PC-9 (cell line): ENCODE results near the gene PDSS1. TPM values are rescaled to one million over a fixed set of nuclear protein-coding genes. Genes with fewer than 3 reads are reported as not detected.

Experiments used
- BruUV-seq: library from RNA; stranded (reverse); fragments of 400-500 nt; replicated peaks from 2 replicates; lab custom pipeline; 2021; lab: Mats Ljungman, UMichigan
- CTCF ChIA-PET: fragments of 300-600 bp; sonication (Branson Sonifier 250); formaldehyde crosslinking; loops from one replicate; lab custom pipeline; 2022; ENCODE audit warnings: antibody characterized with exemption; lab: Charles Lee
- POLR2A ChIA-PET: fragments of 300-600 bp; sonication (Branson Sonifier 250); formaldehyde crosslinking; loops from one replicate; lab custom pipeline; 2022; ENCODE audit warnings: antibody characterized with exemption; ENCODE audit not compliant: unreplicated experiment; lab: Charles Lee
- DNase-seq, 2 experiments: peaks; one replicate each; pipeline versions ENCODE4 v3.0.0 to v3.0.0-alpha.2; 2015 to 2022; ENCODE audit warnings: mixed read lengths in 1 of 2
- H2AFZ ChIP-seq: fragments of 200-600 bp; sonication (generic); 2 replicates; pipeline ENCODE4 v1.8.1; 2017; ENCODE audit warnings: antibody characterized with exemption
- H3F3A ChIP-seq: fragments of 200-600 bp; sonication (generic); 2 replicates; pipeline ENCODE4 v1.8.1; 2017; ENCODE audit warnings: antibody characterized with exemption, mild to moderate bottlenecking, low read depth; ENCODE audit not compliant: insufficient read depth
- H3K27ac ChIP-seq: fragments of 200-600 bp; sonication (generic); 2 replicates; pipeline ENCODE4 v1.6.1; 2016; ENCODE audit warnings: mixed run types
- H3K27me3 ChIP-seq: fragments of 200-600 bp; sonication (generic); 2 replicates; pipeline ENCODE4 v1.6.1; 2016; ENCODE audit warnings: low read depth, mixed run types; ENCODE audit not compliant: insufficient read depth
- H3K36me3 ChIP-seq: fragments of 200-600 bp; sonication (generic); 2 replicates; pipeline ENCODE4 v1.6.1; 2016; ENCODE audit warnings: low read depth, mixed run types
- H3K4me1 ChIP-seq: fragments of 200-600 bp; sonication (generic); replicated peaks from 2 replicates; pipeline ENCODE4 v1.6.1; 2016; ENCODE audit warnings: mixed run types; ENCODE audit not compliant: insufficient read depth
- H3K4me2 ChIP-seq: fragments of 200-600 bp; sonication (generic); 2 replicates; pipeline ENCODE4 v1.6.1; 2017; ENCODE audit warnings: mixed run types
- H3K4me3 ChIP-seq: fragments of 200-600 bp; sonication (generic); 2 replicates; pipeline ENCODE4 v1.6.1; 2016; ENCODE audit warnings: mixed run types
- H3K79me2 ChIP-seq: fragments of 200-600 bp; sonication (generic); 2 replicates; pipeline ENCODE4 v1.6.1; 2017; ENCODE audit warnings: low read depth, mixed run types
- H3K9me2 ChIP-seq: fragments of 200-600 bp; sonication (generic); 2 replicates; pipeline ENCODE4 v1.8.1; 2017; ENCODE audit warnings: mild to moderate bottlenecking; ENCODE audit not compliant: insufficient read depth
- H3K9me3 ChIP-seq: fragments of 200-600 bp; sonication (generic); 2 replicates; pipeline ENCODE4 v1.8.1; 2016; ENCODE audit warnings: low read depth; ENCODE audit not compliant: insufficient read depth
- H4K20me1 ChIP-seq: fragments of 200-600 bp; sonication (generic); 2 replicates; pipeline ENCODE4 v1.8.1; 2017; ENCODE audit not compliant: insufficient read depth
- EZH2 ChIP-seq: fragments of 200-600 bp; sonication (generic); IDR thresholded peaks from 2 replicates; pipeline ENCODE4 v1.8.0; 2017; ENCODE audit warnings: antibody characterized with exemption, low read depth
- intact Hi-C: fragments of 100-400 bp; cut with micrococcal nuclease; formaldehyde crosslinking; loops from one replicate; pipeline ENCODE4 v1.10.0; 2022; ENCODE audit not compliant: unreplicated experiment
- total RNA-seq: library from RNA; stranded (reverse); gene quantifications from 2 replicates; pipeline ENCODE4 v1.2.3, GENCODE V29; 2021
- TF ChIP-seq, protein P1 (sequence below): fragments of 200-600 bp; sonication (generic); conservative IDR thresholded peaks from 2 replicates; pipeline ENCODE4 v1.6.1; 2017; ENCODE audit warnings: mixed run types, antibody characterized with exemption, mild to moderate bottlenecking, moderate library complexity

The PDSS1 gene
- total RNA-seq, 1 experiment from 2014 or later, result 5.6 TPM

- Histone ChIP-seq H3K4me2 (no peak overlapping the region), H3K4me1 (peaks cover 8% of the 10 kb centered on the region; the same call in 1 of the 2 replicates), H3K36me3 (no peaks in the 10 kb centered on the region), H3K79me2 (peaks cover 20% of the 10 kb centered on the region), H3K27ac (no peak overlapping the region), H3K9me3 (no peaks in the 10 kb centered on the region), H2AFZ (no peak overlapping the region), H4K20me1 (no peaks in the 10 kb centered on the region), H3K27me3 (no peaks in the 10 kb centered on the region), H3K9me2 (no peaks in the 10 kb centered on the region), H3F3A (no peaks in the 10 kb centered on the region), H3K4me3 (no peak overlapping the region)
- no peak for DNase-seq
- ChIA-PET POLR2A (no interaction called here), CTCF (no interaction called here)
- TF ChIP-seq, protein P1, sequence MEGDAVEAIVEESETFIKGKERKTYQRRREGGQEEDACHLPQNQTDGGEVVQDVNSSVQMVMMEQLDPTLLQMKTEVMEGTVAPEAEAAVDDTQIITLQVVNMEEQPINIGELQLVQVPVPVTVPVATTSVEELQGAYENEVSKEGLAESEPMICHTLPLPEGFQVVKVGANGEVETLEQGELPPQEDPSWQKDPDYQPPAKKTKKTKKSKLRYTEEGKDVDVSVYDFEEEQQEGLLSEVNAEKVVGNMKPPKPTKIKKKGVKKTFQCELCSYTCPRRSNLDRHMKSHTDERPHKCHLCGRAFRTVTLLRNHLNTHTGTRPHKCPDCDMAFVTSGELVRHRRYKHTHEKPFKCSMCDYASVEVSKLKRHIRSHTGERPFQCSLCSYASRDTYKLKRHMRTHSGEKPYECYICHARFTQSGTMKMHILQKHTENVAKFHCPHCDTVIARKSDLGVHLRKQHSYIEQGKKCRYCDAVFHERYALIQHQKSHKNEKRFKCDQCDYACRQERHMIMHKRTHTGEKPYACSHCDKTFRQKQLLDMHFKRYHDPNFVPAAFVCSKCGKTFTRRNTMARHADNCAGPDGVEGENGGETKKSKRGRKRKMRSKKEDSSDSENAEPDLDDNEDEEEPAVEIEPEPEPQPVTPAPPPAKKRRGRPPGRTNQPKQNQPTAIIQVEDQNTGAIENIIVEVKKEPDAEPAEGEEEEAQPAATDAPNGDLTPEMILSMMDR, result no peak
- no peak for TF ChIP-seq EZH2
- BruUV-seq, result no TSS peak
- intact Hi-C loops, result no loop called here
Observed at GRCh38 chr10:26699631-26700030, 2.1 kb downstream of the PDSS1 start.

GRCh38 chr10:26700884-26701630 is 3.6 kb downstream of the PDSS1 start:
- Histone ChIP-seq H3K9me3 (no peaks in the 10 kb centered on the region), H3K4me3 (no peak overlapping the region), H3F3A (no peaks in the 10 kb centered on the region), H3K4me1 (peaks cover 8% of the 10 kb centered on the region; the same call in 1 of the 2 replicates), H3K36me3 (no peaks in the 10 kb centered on the region), H3K27me3 (no peaks in the 10 kb centered on the region), H3K27ac (no peak overlapping the region), H3K79me2 (peaks cover 20% of the 10 kb centered on the region), H2AFZ (no peak overlapping the region), H3K9me2 (no peaks in the 10 kb centered on the region), H4K20me1 (no peaks in the 10 kb centered on the region), H3K4me2 (no peak overlapping the region)
- no TSS peak for BruUV-seq
- ChIA-PET POLR2A (no interaction called here), CTCF (no interaction called here)
- DNase-seq, result no peak
- TF ChIP-seq EZH2, result no peak
- TF ChIP-seq, protein P1, result no peak
- intact Hi-C loops, result no loop called here

- no peak overlapping the region for H3K4me2 ChIP-seq
- H3K4me3 ChIP-seq, result no peak overlapping the region
- H3K79me2 ChIP-seq, result peaks cover 18% of the 10 kb centered on the region
- H3K4me1 ChIP-seq, result peaks cover 4% of the 10 kb centered on the region; the same call in 1 of the 2 replicates
- H2AFZ ChIP-seq, result no peak overlapping the region
- H3K27ac ChIP-seq, result no peak overlapping the region
- H4K20me1 ChIP-seq, result no peaks in the 10 kb centered on the region
- no peaks in the 10 kb centered on the region for H3F3A ChIP-seq
- BruUV-seq, result no TSS peak
- H3K27me3 ChIP-seq, result no peaks in the 10 kb centered on the region
- no peaks in the 10 kb centered on the region for H3K9me3 ChIP-seq
- TF ChIP-seq EZH2, result no peak
- TF ChIP-seq, protein P1, result no peak
- ChIA-PET CTCF (no interaction called here), POLR2A (no interaction called here)
- intact Hi-C loops, result no loop called here
- no peak for DNase-seq
- no peaks in the 10 kb centered on the region for H3K36me3 ChIP-seq
- H3K9me2 ChIP-seq, result no peaks in the 10 kb centered on the region
Observed at GRCh38 chr10:26703096-26703495, 5.6 kb downstream of the PDSS1 start.
